NT2/D1 (cell line): ENCODE measurements around the gene DIS3L2.

Experiments
- SUZ12 ChIP-seq: IDR thresholded peaks from 2 replicates; pipeline ENCODE4 v1.6.1; 2011; ENCODE audit not compliant: insufficient read length, insufficient read depth; ENCODE audit errors: extremely low read depth
- YY1 ChIP-seq: IDR thresholded peaks from 2 replicates; pipeline ENCODE4 v1.6.1; 2011; ENCODE audit not compliant: insufficient read length, insufficient read depth
- ZNF274 ChIP-seq: IDR thresholded peaks from 2 replicates; pipeline ENCODE4 v1.6.1; 2011; ENCODE audit warnings: mild to moderate bottlenecking, low read depth, low read length

GRCh38 chr2:232321156-232321816, 359.8 kb downstream of the DIS3L2 start:
- no peak for TF ChIP-seq YY1
- no peak for TF ChIP-seq SUZ12
- no peak for TF ChIP-seq ZNF274
